ENCODE data around the gene RAB30.
A peak's percentile ranks its signal among the peaks of the same experiment; 100 is the strongest.
"Not testable (repeated sequence)": the region's sequence is repeated elsewhere in the genome, so short reads cannot be mapped to it uniquely, and the experiment has no call there.

Gene RAB30

DNA sequence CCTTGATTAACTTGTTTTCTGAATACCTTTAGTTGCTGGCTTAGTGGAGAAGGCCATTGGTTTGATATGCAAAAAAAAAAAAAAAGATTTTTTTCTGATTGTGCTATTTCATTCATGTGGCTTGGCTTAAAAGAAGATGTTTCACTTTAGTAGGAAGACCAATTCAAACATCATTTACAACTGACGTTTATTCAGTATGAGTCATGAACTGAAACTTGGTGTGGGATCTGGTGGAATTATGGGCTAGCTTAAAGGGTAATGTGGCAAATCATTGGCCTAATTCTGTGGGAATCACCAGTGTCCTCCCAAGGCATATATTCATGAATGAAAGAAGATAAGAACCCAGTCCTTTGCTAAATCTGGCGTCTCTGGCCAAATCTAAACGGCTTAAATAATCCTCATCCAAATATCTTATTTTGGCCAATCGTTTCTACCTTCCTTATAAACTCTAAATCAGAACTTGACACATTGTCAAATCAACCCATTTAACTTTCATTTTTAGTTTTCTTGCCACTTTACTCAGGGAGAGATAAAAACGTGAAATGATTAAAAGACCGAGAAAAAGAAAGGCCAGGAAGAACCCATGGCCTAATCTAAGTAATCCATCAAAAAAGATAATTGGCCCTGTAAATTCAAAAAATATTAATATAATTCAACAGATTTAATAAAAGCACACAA, 93.1 kb downstream of the RAB30 start:
- H3K4me3 Mint-ChIP-seq, result peak overlapping the region; percentile 67

DNA sequence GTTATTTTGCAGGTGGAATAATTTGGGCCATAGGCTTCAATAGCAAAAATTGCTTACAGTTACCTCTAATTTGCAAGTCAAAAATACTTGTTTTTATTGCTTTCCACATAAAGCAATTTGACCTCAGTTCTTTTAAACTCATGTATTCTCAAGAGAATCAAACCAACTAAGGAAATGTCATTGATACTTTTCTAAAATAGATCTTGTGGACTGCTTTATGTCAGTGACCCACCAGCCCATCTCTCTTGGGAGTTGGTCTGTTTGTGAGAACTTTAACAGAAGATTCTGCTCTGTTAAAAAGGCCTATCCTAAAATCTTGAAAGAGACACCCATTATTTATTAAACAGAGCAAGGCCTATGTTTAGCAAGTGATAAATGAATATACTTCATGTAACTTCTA, 94.9 kb downstream of the RAB30 start:
- Mint-ChIP-seq H3K4me3 (no peak overlapping the region), H3K27me3 (no peaks in the 10 kb centered on the region), H3K36me3 (ENCODE audit: low read depth) (peaks cover 21% of the 10 kb centered on the region), H3K4me1 (ENCODE audit: low read depth) (peaks cover 64% of the 10 kb centered on the region), H3K9me3 (no peaks in the 10 kb centered on the region), H3K27ac (peak overlapping the region; percentile 63)

More for the DNA sequence above, 93.1 kb downstream of the RAB30 start:
- Mint-ChIP-seq H3K9me3 (no peaks in the 10 kb centered on the region), H3K27ac (peak overlapping the region; percentile 91), H3K36me3 (ENCODE audit: low read depth) (peaks cover 30% of the 10 kb centered on the region), H3K4me1 (ENCODE audit: low read depth) (peaks cover 53% of the 10 kb centered on the region), H3K27me3 (no peaks in the 10 kb centered on the region)

DNA sequence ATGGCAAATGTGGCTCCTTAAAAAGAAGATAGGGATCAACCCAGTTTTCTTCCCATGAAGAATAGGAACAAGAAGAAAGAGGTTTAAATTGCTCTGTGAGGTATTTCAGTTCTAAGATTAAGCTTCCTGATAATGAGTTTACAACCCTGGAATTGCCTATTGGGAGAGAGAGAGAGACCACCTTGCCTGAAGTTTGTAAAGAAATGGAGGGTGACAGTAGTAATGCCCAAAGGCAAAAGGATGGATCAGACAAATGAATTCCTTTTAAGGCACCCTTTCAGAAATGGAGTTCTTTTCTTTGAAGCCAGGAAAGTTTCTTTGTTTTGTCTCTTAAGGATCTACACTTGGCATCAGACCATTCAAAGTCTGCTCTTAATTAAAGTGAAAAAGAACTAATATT, 95.8 kb downstream of the RAB30 start:
- Mint-ChIP-seq H3K4me3 (no peak overlapping the region), H3K4me1 (ENCODE audit: low read depth) (peaks cover 68% of the 10 kb centered on the region), H3K27me3 (no peaks in the 10 kb centered on the region), H3K27ac (no peak overlapping the region), H3K9me3 (no peaks in the 10 kb centered on the region), H3K36me3 (ENCODE audit: low read depth) (peaks cover 14% of the 10 kb centered on the region)

DNA sequence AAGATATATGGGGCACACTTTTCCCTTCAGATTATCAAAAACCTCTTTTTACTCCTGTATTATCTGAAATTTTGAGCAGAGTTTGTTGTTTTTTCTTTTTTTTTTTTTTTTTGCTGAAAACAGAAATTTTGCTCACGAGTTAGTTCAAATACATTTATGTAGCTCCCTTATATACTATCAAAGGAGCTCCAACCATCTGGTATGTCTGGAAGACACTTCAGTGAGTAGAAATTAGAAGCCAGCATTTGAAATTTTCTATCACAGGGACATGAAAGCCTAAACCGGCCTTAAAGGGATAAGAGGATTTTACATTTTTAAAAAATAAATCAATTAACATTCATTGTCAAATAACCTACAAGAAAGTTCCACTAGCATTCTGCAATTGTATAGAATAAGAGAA, 96.8 kb downstream of the RAB30 start:
- Mint-ChIP-seq H3K9me3 (no peaks in the 10 kb centered on the region), H3K27ac (no peak overlapping the region), H3K4me1 (ENCODE audit: low read depth) (peaks cover 62% of the 10 kb centered on the region), H3K36me3 (ENCODE audit: low read depth) (peaks cover 14% of the 10 kb centered on the region), H3K4me3 (no peak overlapping the region), H3K27me3 (no peaks in the 10 kb centered on the region)

DNA sequence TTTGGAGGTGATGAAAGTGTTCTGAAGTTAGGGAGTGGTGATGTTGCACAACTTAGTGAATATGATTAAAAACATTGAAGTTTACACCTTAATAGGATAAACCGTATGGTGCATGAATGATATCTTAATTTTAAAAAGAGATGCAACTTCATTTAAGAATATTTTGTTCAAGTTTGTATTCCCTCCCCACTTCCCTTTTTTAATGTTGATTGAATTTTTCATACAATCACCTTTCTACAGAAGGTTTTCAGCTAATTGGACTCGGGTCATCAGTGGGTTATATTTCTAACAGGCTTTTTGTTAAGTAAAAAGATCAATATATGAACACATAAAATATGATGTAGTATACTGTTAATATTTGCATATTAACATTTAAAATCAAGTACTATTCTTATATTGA, 97.6 kb downstream of the RAB30 start:
- no peaks in the 10 kb centered on the region for H3K27me3 Mint-ChIP-seq
- peaks cover 10% of the 10 kb centered on the region for H3K36me3 Mint-ChIP-seq (ENCODE audit: low read depth)
- no peaks in the 10 kb centered on the region for H3K9me3 Mint-ChIP-seq
- peaks cover 62% of the 10 kb centered on the region for H3K4me1 Mint-ChIP-seq (ENCODE audit: low read depth)
- H3K4me3 Mint-ChIP-seq, result no peak overlapping the region
- H3K27ac Mint-ChIP-seq, result no peak overlapping the region

DNA sequence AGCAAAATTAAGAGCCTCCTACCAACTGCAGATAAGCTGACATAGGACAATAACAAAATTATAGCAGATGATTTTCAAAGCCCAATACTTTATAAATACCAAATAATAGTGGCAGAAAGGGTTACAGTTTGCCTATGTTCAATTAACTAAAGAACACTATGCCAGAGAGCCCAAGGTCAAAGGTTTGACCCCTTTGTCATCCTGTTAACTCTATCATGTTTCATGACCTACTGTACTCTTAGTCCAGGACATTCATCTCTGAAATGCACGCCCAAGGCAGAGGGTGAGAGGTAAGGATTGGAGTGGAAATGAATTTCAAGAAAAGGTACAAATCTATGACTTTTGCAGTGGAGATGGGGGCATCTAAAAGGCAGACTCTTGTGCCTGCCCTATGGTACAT, 99.6 kb downstream of the RAB30 start:
- Mint-ChIP-seq H3K27ac (no peak overlapping the region), H3K9me3 (no peaks in the 10 kb centered on the region)

DNA sequence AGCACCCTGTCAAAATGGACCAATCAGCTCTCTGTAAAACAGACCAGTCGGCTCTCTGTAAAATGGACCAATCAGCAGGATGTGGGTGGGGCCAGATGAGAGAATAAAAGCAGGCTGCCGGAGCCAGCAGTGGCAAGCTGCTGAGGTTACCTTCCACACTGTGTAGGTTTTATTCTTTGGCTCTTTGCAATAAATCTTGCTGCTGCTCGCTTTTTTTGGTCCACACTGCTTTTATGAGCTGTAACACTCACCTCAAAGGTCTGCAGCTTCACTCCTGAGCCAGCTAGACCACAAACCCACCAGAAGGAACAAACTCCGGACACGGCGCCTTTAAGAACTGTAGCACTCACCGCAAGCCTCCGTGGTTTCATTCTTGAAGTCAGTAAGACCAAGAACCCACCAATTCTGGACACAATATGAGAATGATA, 100.2 kb downstream of the RAB30 start:
- Mint-ChIP-seq H3K4me3 (peak overlapping the region; percentile 72), H3K27ac (peak overlapping the region; percentile 78), H3K4me1 (ENCODE audit: low read depth) (peaks cover 55% of the 10 kb centered on the region)
- H3K27me3 Mint-ChIP-seq; H3K9me3 Mint-ChIP-seq; H3K36me3 Mint-ChIP-seq (ENCODE audit: low read depth): not testable (repeated sequence)

More for the DNA sequence above, 99.6 kb downstream of the RAB30 start:
- Mint-ChIP-seq H3K4me3 (peak overlapping the region; percentile 72), H3K27me3 (no peaks in the 10 kb centered on the region), H3K36me3 (ENCODE audit: low read depth) (peaks cover 4% of the 10 kb centered on the region), H3K4me1 (ENCODE audit: low read depth) (peaks cover 56% of the 10 kb centered on the region)

DNA sequence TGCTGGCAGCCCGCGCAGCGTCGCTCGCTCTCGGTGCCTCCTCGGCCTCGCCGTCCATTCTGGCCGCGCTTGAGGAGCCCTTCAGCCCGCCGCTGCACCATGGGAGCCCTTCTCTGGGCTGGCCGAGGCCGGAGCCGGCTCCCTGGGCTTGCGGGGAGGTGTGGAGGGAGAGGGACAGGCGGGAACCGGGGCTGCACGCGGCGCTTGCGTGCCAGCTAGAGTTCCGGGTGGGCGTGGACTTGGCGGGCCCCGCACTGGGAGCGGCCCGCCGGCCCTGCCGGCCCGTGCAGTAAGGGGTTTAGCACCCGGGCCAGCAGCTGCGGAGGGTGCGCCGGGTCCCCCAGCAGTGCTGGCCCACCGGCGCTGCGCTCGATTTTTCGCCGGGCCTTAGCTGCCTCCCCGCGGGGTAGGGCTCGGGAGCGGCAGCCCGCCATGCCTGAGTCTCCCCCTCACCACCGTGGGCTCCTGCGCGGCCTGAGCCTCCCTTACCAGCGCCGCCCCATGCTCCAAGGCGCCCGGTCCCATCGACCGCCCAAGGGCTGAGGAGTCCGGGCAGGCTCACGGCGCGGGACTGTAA, 101.1 kb downstream of the RAB30 start:
- peaks cover 60% of the 10 kb centered on the region for H3K4me1 Mint-ChIP-seq (ENCODE audit: low read depth)
- H3K27me3 Mint-ChIP-seq; H3K4me3 Mint-ChIP-seq; H3K9me3 Mint-ChIP-seq; H3K36me3 Mint-ChIP-seq (ENCODE audit: low read depth); H3K27ac Mint-ChIP-seq: not testable (repeated sequence)

DNA sequence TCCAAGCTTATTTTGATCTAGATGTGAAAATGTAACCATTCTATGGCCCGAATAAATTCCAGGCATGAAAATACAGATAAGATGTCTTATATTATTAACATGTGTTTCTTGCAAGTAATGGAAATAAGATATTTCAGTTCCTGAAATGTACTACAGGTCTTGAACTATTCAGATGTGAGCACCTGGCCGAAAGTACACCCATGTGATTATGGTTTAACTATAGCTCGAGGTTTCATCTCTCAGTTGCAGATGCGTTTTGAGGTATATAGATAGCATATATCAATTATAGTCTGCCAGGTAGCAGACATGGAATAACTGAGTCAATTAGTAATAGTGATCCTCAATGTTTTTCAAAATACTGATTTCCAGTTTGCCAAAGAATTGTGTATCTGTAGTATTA, 101.9 kb downstream of the RAB30 start:
- Mint-ChIP-seq H3K36me3 (ENCODE audit: low read depth) (no peaks in the 10 kb centered on the region), H3K27ac (no peak overlapping the region), H3K9me3 (no peaks in the 10 kb centered on the region), H3K4me1 (ENCODE audit: low read depth) (peaks cover 68% of the 10 kb centered on the region), H3K4me3 (no peak overlapping the region), H3K27me3 (no peaks in the 10 kb centered on the region)

DNA sequence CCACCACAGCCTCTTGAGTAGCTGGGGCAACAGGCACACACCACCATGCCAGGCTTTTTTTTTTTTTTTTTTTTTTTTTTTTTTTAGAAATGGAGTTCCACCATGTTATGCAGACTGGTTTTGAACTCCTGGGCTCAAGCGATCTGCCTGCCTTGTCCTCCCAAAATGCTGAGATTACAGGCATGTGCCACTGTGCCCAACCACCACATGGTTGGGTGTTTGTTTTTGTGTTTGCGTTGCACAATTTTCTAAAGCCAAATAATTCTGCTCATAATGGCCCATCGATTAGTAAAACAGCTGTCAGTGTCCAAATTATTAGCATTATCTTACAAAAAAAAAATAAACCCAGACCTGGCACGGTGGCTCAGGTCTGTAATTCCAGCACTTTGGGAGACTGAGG, 104.3 kb downstream of the RAB30 start:
- Mint-ChIP-seq H3K36me3 (ENCODE audit: low read depth) (no peaks in the 10 kb centered on the region), H3K27ac (no peak overlapping the region), H3K27me3 (no peaks in the 10 kb centered on the region), H3K4me1 (ENCODE audit: low read depth) (peaks cover 75% of the 10 kb centered on the region), H3K4me3 (no peak overlapping the region), H3K9me3 (no peaks in the 10 kb centered on the region)

DNA sequence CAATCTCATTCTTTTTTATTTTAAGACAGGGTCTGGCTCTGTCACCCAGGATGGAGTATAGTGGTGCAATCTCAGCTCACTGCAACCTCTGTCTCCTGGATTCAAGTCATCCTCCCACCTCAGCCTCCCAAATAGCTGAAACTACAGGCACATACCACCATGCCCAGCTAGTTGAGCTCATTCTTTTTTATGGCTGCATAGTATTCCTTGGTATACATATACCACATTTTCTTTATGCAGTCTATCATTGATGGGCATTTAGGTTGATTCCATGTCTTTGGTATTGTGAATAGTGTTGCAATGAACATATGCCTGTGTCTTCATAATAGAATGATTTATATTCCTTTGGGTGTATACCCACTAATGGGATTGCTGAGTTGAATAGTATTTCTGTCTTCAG, 109.7 kb downstream of the RAB30 start:
- H3K4me1 Mint-ChIP-seq (ENCODE audit: low read depth), result peaks cover 80% of the 10 kb centered on the region
- not testable (repeated sequence) for H3K4me3 Mint-ChIP-seq

DNA sequence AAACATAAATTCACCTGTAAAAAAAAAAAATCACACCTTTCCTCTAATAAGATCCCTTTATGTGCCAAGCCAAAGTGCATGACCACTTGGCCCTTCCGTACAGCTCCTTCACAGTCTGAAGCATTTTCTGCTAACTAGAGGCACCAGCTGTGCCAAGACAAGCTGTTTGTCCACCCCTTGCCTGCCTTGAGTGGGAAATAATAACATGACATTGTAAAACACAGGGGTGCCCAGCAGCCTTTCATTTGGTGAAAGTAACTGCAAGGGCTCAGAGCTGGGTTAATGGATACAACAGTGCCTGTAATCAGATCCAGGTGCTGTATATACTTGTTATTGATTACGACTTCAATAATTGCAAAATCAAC, 110.9 kb downstream of the RAB30 start:
- peaks cover 84% of the 10 kb centered on the region for H3K4me1 Mint-ChIP-seq (ENCODE audit: low read depth)
- peaks cover 5% of the 10 kb centered on the region for H3K36me3 Mint-ChIP-seq (ENCODE audit: low read depth)
- peak overlapping the region; percentile 58 for H3K4me3 Mint-ChIP-seq
- H3K27me3 Mint-ChIP-seq, result no peaks in the 10 kb centered on the region
- peak overlapping the region; percentile 77 for H3K27ac Mint-ChIP-seq
- H3K9me3 Mint-ChIP-seq, result peaks cover 6% of the 10 kb centered on the region

More for the DNA sequence above, 109.7 kb downstream of the RAB30 start:
- not testable (repeated sequence) for H3K27ac Mint-ChIP-seq; H3K36me3 Mint-ChIP-seq (ENCODE audit: low read depth); H3K27me3 Mint-ChIP-seq; H3K9me3 Mint-ChIP-seq

DNA sequence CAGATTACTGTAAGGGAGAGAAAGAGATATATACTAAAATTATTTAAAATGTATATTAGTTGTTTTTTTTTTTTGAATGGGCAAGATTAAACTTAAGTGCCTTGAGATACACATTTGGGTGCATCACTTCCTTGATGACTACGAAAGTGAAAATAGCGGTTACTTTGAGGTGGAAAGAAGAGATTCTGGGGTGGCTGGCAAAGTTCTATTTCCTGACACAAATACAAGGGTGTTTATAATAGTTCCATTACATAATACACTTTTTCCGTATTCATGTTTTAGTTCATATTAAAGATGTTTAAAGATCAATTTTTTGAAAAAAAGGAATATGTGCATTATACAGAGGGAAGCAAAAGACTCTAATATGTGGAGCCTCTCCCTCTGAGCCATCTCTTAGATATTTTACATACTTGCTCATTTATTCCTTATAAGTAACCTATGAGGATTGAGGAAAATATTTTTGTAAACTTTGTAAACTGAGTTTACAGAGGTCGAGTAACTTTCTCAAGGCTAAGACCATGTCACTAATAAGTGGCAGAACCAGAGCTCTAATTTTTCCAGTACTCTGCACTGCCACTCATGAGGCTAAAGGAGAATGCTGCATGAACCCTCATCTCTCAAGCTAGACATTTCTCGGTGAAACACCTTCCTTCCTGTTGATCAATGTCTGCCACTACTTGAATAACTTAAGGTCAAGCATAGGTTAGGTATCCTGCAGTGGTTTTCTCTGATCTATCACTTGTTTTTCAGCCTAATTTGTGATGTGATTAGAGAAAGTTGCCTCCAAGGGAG, 111.5 kb downstream of the RAB30 start:
- peaks cover 10% of the 10 kb centered on the region for H3K9me3 Mint-ChIP-seq
- H3K36me3 Mint-ChIP-seq (ENCODE audit: low read depth), result peaks cover 9% of the 10 kb centered on the region
- no peaks in the 10 kb centered on the region for H3K27me3 Mint-ChIP-seq
- H3K4me3 Mint-ChIP-seq, result peak overlapping the region; percentile 58
- H3K4me1 Mint-ChIP-seq (ENCODE audit: low read depth), result peaks cover 84% of the 10 kb centered on the region
- peak overlapping the region; percentile 77 for H3K27ac Mint-ChIP-seq

DNA sequence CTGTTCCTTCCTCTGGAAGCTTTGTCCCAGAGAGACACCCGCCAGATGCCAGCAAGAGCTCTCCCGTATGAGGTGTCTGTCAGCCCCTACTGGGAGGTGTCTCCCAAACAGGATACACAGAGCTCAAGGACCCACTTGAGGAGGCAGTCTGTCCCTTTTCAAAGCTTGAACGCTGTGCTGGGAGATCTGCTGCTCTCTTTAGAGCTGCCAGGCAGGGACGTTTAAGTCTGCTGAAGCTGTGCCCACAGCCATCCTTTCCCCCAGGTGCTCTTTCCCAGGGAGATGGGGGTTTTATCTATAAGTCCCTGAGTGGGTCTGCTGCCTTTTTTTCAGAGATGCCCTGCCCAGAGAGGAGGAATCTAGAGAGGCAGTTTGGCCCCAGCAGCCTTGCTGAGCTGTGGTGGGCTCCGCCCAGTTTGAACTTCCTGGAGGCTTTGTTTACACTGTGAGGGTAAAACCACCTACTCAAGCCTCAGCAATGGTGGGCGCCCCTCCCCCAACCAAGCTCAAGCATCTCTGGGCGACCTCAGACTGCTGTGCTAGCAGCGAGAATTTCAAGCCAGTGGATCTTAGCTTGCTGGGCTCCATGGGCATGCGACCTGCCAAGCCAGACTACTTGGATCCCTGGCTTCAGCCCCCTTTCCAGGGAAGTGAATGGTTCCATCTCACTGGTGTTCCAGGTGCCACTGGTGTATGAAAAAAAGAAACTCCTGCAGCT, 115.8 kb downstream of the RAB30 start:
- H3K4me1 Mint-ChIP-seq (ENCODE audit: low read depth), result peaks cover 56% of the 10 kb centered on the region
- H3K9me3 Mint-ChIP-seq, result peaks cover 27% of the 10 kb centered on the region
- H3K27ac Mint-ChIP-seq, H3K27me3 Mint-ChIP-seq, H3K4me3 Mint-ChIP-seq: not testable (repeated sequence)
- peaks cover 34% of the 10 kb centered on the region for H3K36me3 Mint-ChIP-seq (ENCODE audit: low read depth)

DNA sequence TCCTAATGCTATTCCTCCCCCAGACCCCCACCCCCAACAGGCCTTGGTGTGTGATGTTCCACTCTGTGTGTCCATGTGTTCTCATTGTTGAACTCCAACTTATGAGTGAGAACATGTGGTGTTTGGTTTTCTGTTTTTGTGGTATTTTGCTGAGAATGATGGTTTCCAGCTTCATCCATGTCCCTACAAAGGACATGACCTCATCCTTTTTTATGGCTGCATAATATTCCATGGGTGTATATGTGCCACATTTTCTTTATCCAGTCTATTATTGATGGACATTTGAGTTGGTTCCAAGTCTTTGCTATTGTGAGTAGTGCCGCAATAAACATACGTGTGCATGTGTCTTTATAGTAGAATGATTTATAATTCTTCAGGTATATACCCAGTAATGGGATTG, 121.2 kb downstream of the RAB30 start:
- Mint-ChIP-seq H3K9me3 (peaks cover 27% of the 10 kb centered on the region), H3K36me3 (ENCODE audit: low read depth) (peaks cover 28% of the 10 kb centered on the region)
- not testable (repeated sequence) for H3K4me3 Mint-ChIP-seq; H3K27ac Mint-ChIP-seq; H3K27me3 Mint-ChIP-seq; H3K4me1 Mint-ChIP-seq (ENCODE audit: low read depth)
